Sigmoid colon (tissue), 3 donors: Measurements from ENCODE around the gene RASSF1.

Experiments
- CTCF ChIP-seq, 4 experiments: fragments of 450-650 bp in 3 of 4; fragments of 200-600 bp in 1 of 4; IDR thresholded peaks; one replicate each; pipeline ENCODE4 v1.5.1; 2016 to 2019; ENCODE audit warnings: antibody characterized with exemption in 4 of 4, mild to moderate bottlenecking in 3 of 4, moderate library complexity in 2 of 4
- POLR2A ChIP-seq, 2 donors: fragments of 450-650 bp; IDR thresholded peaks; one replicate each; pipeline ENCODE4 v1.6.1; 2016; ENCODE audit warnings: antibody characterized with exemption in 2 of 2, mild to moderate bottlenecking in 2 of 2, moderate library complexity in 2 of 2

GRCh38 chr3:50340147-50340447 is 539 bp downstream of the RASSF1 start:
- TF ChIP-seq CTCF (IDR thresholded peaks at IDR 0.05) (no peak), POLR2A (IDR thresholded peaks at IDR 0.05) (no peak)
